VCaP (cell line): ENCODE data around the gene LCT.

Experiments used
- H3K27ac ChIP-seq: fragments of 450-650 bp; 2 replicates; pipeline ENCODE4 v1.5.1; 2017
- CTCF ChIP-seq: fragments of 450-650 bp; conservative IDR thresholded peaks from 2 replicates; pipeline ENCODE4 v1.5.1; 2017; ENCODE audit warnings: mild to moderate bottlenecking, moderate library complexity

Gene LCT

GRCh38 chr2:135870571-135870970 lies 33.6 kb upstream of the LCT start:
- H3K27ac ChIP-seq = no peak overlapping the region
- TF ChIP-seq CTCF = no peak

GRCh38 chr2:135863233-135863632 lies 26.2 kb upstream of the LCT start:
- no peak overlapping the region for H3K27ac ChIP-seq
- no peak for TF ChIP-seq CTCF

- TF ChIP-seq CTCF = no peak
Measured at GRCh38 chr2:135862718-135863117, 25.7 kb upstream of the LCT start.

GRCh38 chr2:135853401-135853800 lies 16.4 kb upstream of the LCT start:
- no peak for TF ChIP-seq CTCF
- H3K27ac ChIP-seq = no peak overlapping the region

More at GRCh38 chr2:135862718-135863117, 25.7 kb upstream of the LCT start:
- no peak overlapping the region for H3K27ac ChIP-seq

- no peak for TF ChIP-seq CTCF
- H3K27ac ChIP-seq = no peak overlapping the region
Measured at GRCh38 chr2:135851858-135852257, 14.9 kb upstream of the LCT start.

GRCh38 chr2:135850892-135851668 lies 14.1 kb upstream of the LCT start:
- H3K27ac ChIP-seq = no peak overlapping the region
- no peak for TF ChIP-seq CTCF

- H3K27ac ChIP-seq = no peak overlapping the region
- no peak for TF ChIP-seq CTCF
Measured at GRCh38 chr2:135849087-135849486, 12.1 kb upstream of the LCT start.
